ENCODE results near the gene C5orf15.

GRCh38 chr5:133957080-133957479 lies 11.3 kb downstream of the C5orf15 start:
- no peak for TF ChIP-seq CTCF (IDR thresholded peaks at IDR 0.05)
- no peak for TF ChIP-seq POLR2AphosphoS5 (IDR thresholded peaks at IDR 0.05)
